Measurements from ENCODE around the gene CBLB.

DNA sequence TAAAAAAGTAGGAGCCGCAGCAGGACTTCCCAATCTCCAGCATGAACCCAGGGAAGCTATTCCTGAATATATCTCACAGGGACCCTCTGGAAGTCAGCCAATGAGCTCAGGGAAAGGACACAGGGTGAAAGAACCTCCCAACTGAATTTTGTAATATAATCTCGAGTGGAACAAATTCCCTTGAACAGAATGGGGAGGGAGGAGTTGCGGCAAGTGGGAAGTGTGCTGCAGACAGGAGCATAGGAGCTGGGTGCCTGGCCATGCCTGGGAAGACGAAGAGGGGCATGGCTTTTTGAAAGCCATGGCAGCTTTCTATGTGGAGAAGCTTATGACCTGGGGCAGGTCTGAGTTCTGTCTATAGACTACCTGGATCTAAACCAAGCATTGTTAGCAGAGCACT is 98.4 kb downstream of the CBLB start:
- TF ChIP-seq, protein P1, sequence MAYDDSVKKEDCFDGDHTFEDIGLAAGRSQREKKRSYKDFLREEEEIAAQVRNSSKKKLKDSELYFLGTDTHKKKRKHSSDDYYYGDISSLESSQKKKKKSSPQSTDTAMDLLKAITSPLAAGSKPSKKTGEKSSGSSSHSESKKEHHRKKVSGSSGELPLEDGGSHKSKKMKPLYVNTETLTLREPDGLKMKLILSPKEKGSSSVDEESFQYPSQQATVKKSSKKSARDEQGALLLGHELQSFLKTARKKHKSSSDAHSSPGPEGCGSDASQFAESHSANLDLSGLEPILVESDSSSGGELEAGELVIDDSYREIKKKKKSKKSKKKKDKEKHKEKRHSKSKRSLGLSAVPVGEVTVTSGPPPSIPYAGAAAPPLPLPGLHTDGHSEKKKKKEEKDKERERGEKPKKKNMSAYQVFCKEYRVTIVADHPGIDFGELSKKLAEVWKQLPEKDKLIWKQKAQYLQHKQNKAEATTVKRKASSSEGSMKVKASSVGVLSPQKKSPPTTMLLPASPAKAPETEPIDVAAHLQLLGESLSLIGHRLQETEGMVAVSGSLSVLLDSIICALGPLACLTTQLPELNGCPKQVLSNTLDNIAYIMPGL (CRISPR knock-in tag; IDR thresholded peaks at IDR 0.05; ENCODE audit: borderline replicate concordance): no peak
- TF ChIP-seq RARB (CRISPR knock-in tag; IDR thresholded peaks at IDR 0.05): no peak

All from A549 (cell line).